H9 (cell line): ENCODE data around the gene CSF1. TPM values are rescaled to one million over a fixed set of nuclear protein-coding genes. Genes with fewer than 3 reads are reported as not detected.

Experiments
- DNase-seq: peaks from one replicate; pipeline ENCODE4 v3.0.0-alpha.2; 2017
- H2AFZ ChIP-seq: one replicate; pipeline ENCODE4 v1.6.1; 2013; ENCODE audit warnings: mild to moderate bottlenecking, low read length, control low read depth, moderate library complexity
- H2AK5ac ChIP-seq: 2 replicates; pipeline ENCODE4 v1.6.1; 2013; ENCODE audit warnings: low read length, control low read depth, mixed read lengths; ENCODE audit not compliant: insufficient read length
- H2BK120ac ChIP-seq: one replicate; pipeline ENCODE4 v1.6.1; 2013; ENCODE audit warnings: low read depth, mild to moderate bottlenecking, low read length, control low read depth, inconsistent platforms; ENCODE audit not compliant: poor library complexity, severe bottlenecking
- H2BK12ac ChIP-seq: 2 replicates; pipeline ENCODE4 v1.6.1; 2013; ENCODE audit warnings: low read length, control low read depth, mixed read lengths, low read depth; ENCODE audit not compliant: insufficient read length
- H2BK15ac ChIP-seq: 2 replicates; pipeline ENCODE4 v1.6.1; 2013; ENCODE audit warnings: low read depth, low read length, control low read depth
- H2BK20ac ChIP-seq: one replicate; pipeline ENCODE4 v1.6.1; 2013; ENCODE audit warnings: low read depth, mild to moderate bottlenecking, low read length, control low read depth, inconsistent platforms; ENCODE audit not compliant: poor library complexity, severe bottlenecking
- H2BK5ac ChIP-seq: 2 replicates; pipeline ENCODE4 v1.6.1; 2013; ENCODE audit warnings: low read length, control low read depth, mixed read lengths; ENCODE audit not compliant: insufficient read length
- H3K14ac ChIP-seq: 2 replicates; pipeline ENCODE4 v1.6.1; 2013; ENCODE audit warnings: low read length, control low read depth; ENCODE audit not compliant: insufficient read depth
- H3K18ac ChIP-seq: 2 replicates; pipeline ENCODE4 v1.6.1; 2013; ENCODE audit warnings: low read depth, mild to moderate bottlenecking, mixed read lengths, low read length, control low read depth; ENCODE audit not compliant: insufficient read length
- H3K23ac ChIP-seq: 2 replicates; pipeline ENCODE4 v1.6.1; 2013; ENCODE audit warnings: low read length, control low read depth, mixed read lengths, low read depth; ENCODE audit not compliant: insufficient read length
- H3K23me2 ChIP-seq: 2 replicates; pipeline ENCODE4 v1.6.1; 2013; ENCODE audit warnings: low read depth, mild to moderate bottlenecking, mixed read lengths, low read length, control low read depth; ENCODE audit not compliant: insufficient read length, poor library complexity, severe bottlenecking
- H3K27ac ChIP-seq: 2 replicates; pipeline ENCODE4 v1.5.1; 2013; ENCODE audit warnings: low read length, control low read depth, mixed read lengths, low read depth; ENCODE audit not compliant: insufficient read length
- H3K27me3 ChIP-seq: 2 replicates; pipeline ENCODE4 v1.6.1; 2013; ENCODE audit warnings: low read length, control low read depth, inconsistent platforms; ENCODE audit not compliant: insufficient read depth
- H3K4ac ChIP-seq: 2 replicates; pipeline ENCODE4 v1.6.1; 2013; ENCODE audit warnings: low read depth, mild to moderate bottlenecking, control low read depth, inconsistent platforms, low read length, moderate library complexity
- H3K4me1 ChIP-seq: 2 replicates; pipeline ENCODE4 v1.6.1; 2013; ENCODE audit warnings: low read length, control low read depth, inconsistent platforms; ENCODE audit not compliant: insufficient read depth
- H3K4me2 ChIP-seq: 2 replicates; pipeline ENCODE4 v1.6.1; 2013; ENCODE audit warnings: low read length, control low read depth, mixed read lengths; ENCODE audit not compliant: insufficient read length, insufficient read depth
- H3K56ac ChIP-seq: 2 replicates; pipeline ENCODE4 v1.6.1; 2013; ENCODE audit warnings: low read depth, mild to moderate bottlenecking, mixed read lengths, low read length, control low read depth; ENCODE audit not compliant: insufficient read length
- H3K79me1 ChIP-seq: 2 replicates; pipeline ENCODE4 v1.6.1; 2013; ENCODE audit warnings: low read depth, mild to moderate bottlenecking, moderate library complexity, low read length, control low read depth, inconsistent platforms; ENCODE audit not compliant: insufficient read depth, poor library complexity, severe bottlenecking
- H3K79me2 ChIP-seq: 2 replicates; pipeline ENCODE4 v1.6.1; 2013; ENCODE audit warnings: low read length, control low read depth, inconsistent platforms; ENCODE audit not compliant: insufficient read depth
- H3K9ac ChIP-seq: 2 replicates; pipeline ENCODE4 v1.6.1; 2013; ENCODE audit warnings: low read length, control low read depth, mixed read lengths; ENCODE audit not compliant: insufficient read length; ENCODE audit errors: extremely low read depth
- H3K9me3 ChIP-seq: one replicate; pipeline ENCODE4 v1.6.1; 2013; ENCODE audit warnings: low read depth, low read length, inconsistent platforms; ENCODE audit not compliant: control insufficient read depth
- H3T11ph ChIP-seq: one replicate; pipeline ENCODE4 v1.6.1; 2013; ENCODE audit warnings: mild to moderate bottlenecking, low read length, control low read depth, inconsistent platforms
- H4K20me1 ChIP-seq: one replicate; pipeline ENCODE4 v1.6.1; 2013; ENCODE audit not compliant: control insufficient read depth, insufficient read length, insufficient read depth
- H4K5ac ChIP-seq: 2 replicates; pipeline ENCODE4 v1.6.1; 2013; ENCODE audit warnings: low read depth, mild to moderate bottlenecking, mixed read lengths, low read length, control low read depth; ENCODE audit not compliant: insufficient read length
- H4K8ac ChIP-seq: replicated peaks from 2 replicates; pipeline ENCODE4 v1.6.1; 2013; ENCODE audit warnings: low read length, control low read depth, mixed read lengths, low read depth; ENCODE audit not compliant: insufficient read length
- H4K91ac ChIP-seq: 2 replicates; pipeline ENCODE4 v1.6.1; 2013; ENCODE audit warnings: low read depth, mild to moderate bottlenecking, moderate library complexity, mixed read lengths, low read length, control low read depth; ENCODE audit not compliant: insufficient read length
- H3K27ac Mint-ChIP-seq, 3 experiments: 2 replicates in 2 of 3; 3 replicates in 1 of 3; pipeline ENCODE4 v1.8.0; 2020 to 2021; ENCODE audit warnings: mixed read lengths in 3 of 3, mild to moderate bottlenecking in 1 of 3, moderate library complexity in 1 of 3
- H3K27me3 Mint-ChIP-seq: 2 replicates; pipeline ENCODE4 v1.8.0; 2021; ENCODE audit warnings: low read depth, mild to moderate bottlenecking, moderate library complexity, mixed read lengths
- H3K36me3 Mint-ChIP-seq, 3 experiments: 2 replicates in 2 of 3; 3 replicates in 1 of 3; pipeline ENCODE4 v1.8.0; 2020 to 2021; ENCODE audit warnings: low read depth in 3 of 3, mixed read lengths in 3 of 3; ENCODE audit not compliant: insufficient read depth in 1 of 3
- H3K4me1 Mint-ChIP-seq, 2 experiments: 2 replicates each; pipeline ENCODE4 v1.8.0; 2020; ENCODE audit warnings: mixed read lengths in 2 of 2
- H3K4me3 Mint-ChIP-seq, 2 experiments: 2 replicates in 1 of 2; 3 replicates in 1 of 2; pipeline ENCODE4 v1.8.0; 2020 to 2021; ENCODE audit warnings: mild to moderate bottlenecking in 2 of 2, mixed read lengths in 2 of 2, moderate library complexity in 1 of 2
- H3K9me3 Mint-ChIP-seq, 2 experiments: 2 replicates in 1 of 2; 3 replicates in 1 of 2; pipeline ENCODE4 v1.8.0; 2020; ENCODE audit warnings: mild to moderate bottlenecking in 2 of 2, mixed read lengths in 2 of 2, moderate library complexity in 1 of 2
- CTCF ChIP-seq: fragments of 200-600 bp; sonication (generic); conservative IDR thresholded peaks from 3 replicates; pipeline ENCODE4 v1.8.0; 2021; ENCODE audit warnings: antibody characterized with exemption, mild to moderate bottlenecking
- WGBS: extraction: QIAGEN DNeasy Blood & Tissue Kit; methylation state at CpG from one replicate; pipeline ENCODE4 v1.1.7; 2013; ENCODE audit warnings: missing lambda C conversion rate, low lambda C conversion rate, mixed read lengths; ENCODE audit not compliant: insufficient read length; ENCODE audit errors: extremely low coverage; 5-methylcytosine and 5-hydroxymethylcytosine counted together
- total RNA-seq: library from RNA; stranded (reverse); gene quantifications from 2 replicates; pipeline ENCODE4 v1.2.1, GENCODE V29; 2021

Gene CSF1
- total RNA-seq, 1 experiment from 2014 or later: 2.3 TPM

- H3K79me2 ChIP-seq: no peaks in the 10 kb centered on the region
These were observed 19.8 kb downstream of the CSF1 start for GRCh38 chr1:109930252-109930993.

More at GRCh38 chr1:109930252-109930993, 19.8 kb downstream of the CSF1 start:
- Histone ChIP-seq H3K56ac (no peak overlapping the region), H3K4me2 (no peak overlapping the region), H4K8ac (no peak overlapping the region), H2AK5ac (no peak overlapping the region), H3K4me1 (no peaks in the 10 kb centered on the region; the same call in 1 of the 2 replicates), H3K14ac (peak overlapping the region; percentile 62), H2BK12ac (peak overlapping the region; percentile 7), H2BK20ac (no peak overlapping the region), H3K23ac (no peak overlapping the region), H2BK15ac (no peak overlapping the region), H3K27me3 (no peaks in the 10 kb centered on the region), H3K4ac (no peak overlapping the region), H3K79me1 (no peaks in the 10 kb centered on the region), H3K9me3 (no peaks in the 10 kb centered on the region), H2BK5ac (no peak overlapping the region), H3K9ac (no peak overlapping the region), H3K18ac (peak overlapping the region; percentile 43), H3K27ac (no peak overlapping the region), H2BK120ac (no peak overlapping the region), H4K91ac (no peak overlapping the region), H3K23me2 (no peaks in the 10 kb centered on the region), H4K5ac (no peak overlapping the region), H2AFZ (no peak overlapping the region), H4K20me1 (no peaks in the 10 kb centered on the region), H3T11ph (no peak overlapping the region)
- H3K36me3 Mint-ChIP-seq: peaks cover 7 to 25% (median 19%) of the 10 kb centered on the region in 3 experiments; a peak in 6 of 7 replicates
- H3K4me3 Mint-ChIP-seq: peak overlapping the region in 1 of 2 experiments; percentile 35; a peak in 1 of 5 replicates
- peak; percentile 42 for DNase-seq
- whole genome bisulfite sequencing: no CpG with 5 or more reads among the region's 9 CpGs
- H3K9me3 Mint-ChIP-seq: no peaks in the 10 kb centered on the region
- TF ChIP-seq CTCF: no peak
- peaks cover 8% of the 10 kb centered on the region for H3K27me3 Mint-ChIP-seq
- peaks cover 22 to 31% of the 10 kb centered on the region in 2 experiments for H3K4me1 Mint-ChIP-seq
- peak overlapping the region; percentile 77 to 98 (median 77) for H3K27ac Mint-ChIP-seq
